Right lobe of liver (tissue), 4 donors: ENCODE results near the gene ORC4.

ENCODE experiments used
- POLR2A ChIP-seq: fragments of 450-650 bp; IDR thresholded peaks from one replicate; pipeline ENCODE4 v1.6.1; 2017; ENCODE audit warnings: antibody characterized with exemption, mild to moderate bottlenecking
- TF ChIP-seq, protein P1 (sequence below), 4 donors: fragments of 200-600 bp in 3 of 4; fragments of 450-650 bp in 1 of 4; IDR thresholded peaks; one replicate each; pipeline versions ENCODE4 v1.5.1 to v1.8.0; 2016 to 2022; ENCODE audit warnings: antibody characterized with exemption in 4 of 4, mild to moderate bottlenecking in 2 of 4
- donor health status: DM: no; HTN: no; CAD: no.
- donor health status: DM: no; HTN: no; CAD: no.
- donor health status: DM: no; HTN: yes; CAD: no.

GRCh38 chr2:147904051-147904450, 116.5 kb downstream of the ORC4 start:
- TF ChIP-seq, protein P1, sequence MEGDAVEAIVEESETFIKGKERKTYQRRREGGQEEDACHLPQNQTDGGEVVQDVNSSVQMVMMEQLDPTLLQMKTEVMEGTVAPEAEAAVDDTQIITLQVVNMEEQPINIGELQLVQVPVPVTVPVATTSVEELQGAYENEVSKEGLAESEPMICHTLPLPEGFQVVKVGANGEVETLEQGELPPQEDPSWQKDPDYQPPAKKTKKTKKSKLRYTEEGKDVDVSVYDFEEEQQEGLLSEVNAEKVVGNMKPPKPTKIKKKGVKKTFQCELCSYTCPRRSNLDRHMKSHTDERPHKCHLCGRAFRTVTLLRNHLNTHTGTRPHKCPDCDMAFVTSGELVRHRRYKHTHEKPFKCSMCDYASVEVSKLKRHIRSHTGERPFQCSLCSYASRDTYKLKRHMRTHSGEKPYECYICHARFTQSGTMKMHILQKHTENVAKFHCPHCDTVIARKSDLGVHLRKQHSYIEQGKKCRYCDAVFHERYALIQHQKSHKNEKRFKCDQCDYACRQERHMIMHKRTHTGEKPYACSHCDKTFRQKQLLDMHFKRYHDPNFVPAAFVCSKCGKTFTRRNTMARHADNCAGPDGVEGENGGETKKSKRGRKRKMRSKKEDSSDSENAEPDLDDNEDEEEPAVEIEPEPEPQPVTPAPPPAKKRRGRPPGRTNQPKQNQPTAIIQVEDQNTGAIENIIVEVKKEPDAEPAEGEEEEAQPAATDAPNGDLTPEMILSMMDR (IDR thresholded peaks at IDR 0.05): no peak
- no peak for TF ChIP-seq POLR2A
